Transverse colon (tissue), 4 donors: ENCODE data around the gene ZDHHC18. TPM values are rescaled to one million over a fixed set of nuclear protein-coding genes. Genes with fewer than 3 reads are reported as not detected.
A peak's percentile ranks its signal among the peaks of the same experiment; 100 is the strongest.

Experiments used
- DNase-seq: peaks from one replicate; pipeline ENCODE4 v3.0.0-alpha.2; 2019
- H3K27ac ChIP-seq, 4 donors: fragments of 200-600 bp; sonication (generic); 2 replicates each; pipeline ENCODE4 v1.5.1; 2016 to 2018; ENCODE audit warnings: inconsistent platforms in 4 of 4
- H3K27me3 ChIP-seq: fragments of 200-600 bp; sonication (generic); 2 replicates; pipeline ENCODE4 v1.5.1; 2017; ENCODE audit warnings: inconsistent platforms
- H3K36me3 ChIP-seq, 4 donors: fragments of 200-600 bp; sonication (generic); 2 replicates each; pipeline ENCODE4 v1.5.1; 2017 to 2019; ENCODE audit warnings: inconsistent platforms in 4 of 4
- H3K4me1 ChIP-seq, 4 donors: fragments of 200-600 bp; sonication (generic); 2 replicates each; pipeline ENCODE4 v1.5.1; 2017 to 2020; ENCODE audit warnings: inconsistent platforms in 4 of 4
- H3K4me3 ChIP-seq, 4 donors: fragments of 200-600 bp; sonication (generic); 1 replicate in 1 of 4; 2 replicates in 3 of 4; pipeline versions ENCODE4 v1.5.1 to v1.6.1; 2017 to 2019; ENCODE audit warnings: inconsistent platforms in 4 of 4
- H3K9me3 ChIP-seq, 2 donors: fragments of 200-600 bp; sonication (generic); 2 replicates each; pipeline ENCODE4 v1.5.1; 2017 to 2019; ENCODE audit warnings: inconsistent platforms in 2 of 2
- EP300 ChIP-seq: sonication (generic); formaldehyde crosslinking; IDR thresholded peaks from one replicate; pipeline ENCODE4 v1.6.1; 2017; ENCODE audit warnings: antibody characterized with exemption, low read depth
- POLR2A ChIP-seq: fragments of 450-650 bp; IDR thresholded peaks from one replicate; pipeline ENCODE4 v1.6.1; 2016; ENCODE audit warnings: antibody characterized with exemption, mild to moderate bottlenecking, moderate library complexity
- POLR2AphosphoS5 ChIP-seq, 3 donors: sonication (generic); formaldehyde crosslinking; IDR thresholded peaks; one replicate each; pipeline ENCODE4 v1.6.1; 2016; ENCODE audit warnings: antibody characterized with exemption in 3 of 3
- WGBS, 2 donors: methylation state at CpG; one replicate each; pipeline ENCODE4 v1.1.5; 2018; ENCODE audit warnings: low coverage in 1 of 2; 5-methylcytosine and 5-hydroxymethylcytosine counted together
- in situ Hi-C, 4 donors: fragments of 200-750 bp; cut with MboI; loops; one replicate each; pipeline versions ENCODE4 v1.15.0 to v1.15.1; 2017; ENCODE audit warnings: low sequenced_read_pairs in 3 of 4, low pct_ligation_motif_present in 1 of 4, low pct_unique_long_range_greater_than_20kb in 1 of 4
- intact Hi-C: fragments of 100-400 bp; cut with DNase I; formaldehyde crosslinking; loops from one replicate; pipeline ENCODE4 v1.15.1; 2023; ENCODE audit warnings: low total_unique reads
- total RNA-seq, 4 donors: library from RNA; depleted of rRNA; stranded (reverse); fragments of >200 nt; gene quantifications; one replicate each; pipeline ENCODE4 v1.1.0, GENCODE V29; 2016
- TF ChIP-seq, protein P1 (sequence below), 5 experiments: fragments of 200-600 bp in 3 of 5; fragments of 450-650 bp in 2 of 5; sonication (generic) in 3 of 5; IDR thresholded peaks; 1 replicate in 2 of 5; 2 replicates in 3 of 5; pipeline ENCODE4 v1.5.1; 2016 to 2017; ENCODE audit warnings: antibody characterized with exemption in 5 of 5, inconsistent platforms in 3 of 5, mild to moderate bottlenecking in 2 of 5, moderate library complexity in 1 of 5

The ZDHHC18 gene
- total RNA-seq, 4 donors from 2014 or later: 4.4 to 37.3 (median 28.0) TPM

DNA sequence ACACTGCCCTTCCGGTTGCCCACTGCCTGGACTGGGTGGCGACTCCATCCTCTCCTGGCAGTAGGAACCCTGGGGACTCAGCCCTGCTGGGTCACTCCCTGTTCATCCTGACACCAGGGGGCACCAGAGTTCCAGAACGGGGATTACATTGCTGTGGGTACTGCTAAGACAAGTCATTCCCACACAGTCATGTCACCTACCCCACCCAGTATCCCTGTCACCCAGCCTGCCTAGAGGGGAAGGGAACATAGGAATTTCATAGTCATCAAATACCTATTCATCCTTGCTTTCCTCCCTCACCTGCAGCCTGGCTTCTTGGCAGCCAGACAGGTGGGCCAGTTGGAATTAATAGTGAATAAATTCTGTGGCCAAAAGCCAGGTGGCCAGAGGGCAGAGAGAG, 26.7 kb downstream of the ZDHHC18 start:
- peak; percentile 95 for DNase-seq
- no peaks in the 10 kb centered on the region for H3K9me3 ChIP-seq
- no peaks in the 10 kb centered on the region for H3K27me3 ChIP-seq
- in situ Hi-C loops: no loop called here
- H3K4me1 ChIP-seq: peaks cover 30 to 53% (median 38%) of the 10 kb centered on the region in 4 donors
- H3K4me3 ChIP-seq: no peak overlapping the region
- peak overlapping the region; percentile 36 to 60 (median 55) for H3K27ac ChIP-seq
- peaks cover 0 to 12% (median 6%) of the 10 kb centered on the region in 4 donors for H3K36me3 ChIP-seq
- intact Hi-C loops: no loop called here
- TF ChIP-seq, protein P1, sequence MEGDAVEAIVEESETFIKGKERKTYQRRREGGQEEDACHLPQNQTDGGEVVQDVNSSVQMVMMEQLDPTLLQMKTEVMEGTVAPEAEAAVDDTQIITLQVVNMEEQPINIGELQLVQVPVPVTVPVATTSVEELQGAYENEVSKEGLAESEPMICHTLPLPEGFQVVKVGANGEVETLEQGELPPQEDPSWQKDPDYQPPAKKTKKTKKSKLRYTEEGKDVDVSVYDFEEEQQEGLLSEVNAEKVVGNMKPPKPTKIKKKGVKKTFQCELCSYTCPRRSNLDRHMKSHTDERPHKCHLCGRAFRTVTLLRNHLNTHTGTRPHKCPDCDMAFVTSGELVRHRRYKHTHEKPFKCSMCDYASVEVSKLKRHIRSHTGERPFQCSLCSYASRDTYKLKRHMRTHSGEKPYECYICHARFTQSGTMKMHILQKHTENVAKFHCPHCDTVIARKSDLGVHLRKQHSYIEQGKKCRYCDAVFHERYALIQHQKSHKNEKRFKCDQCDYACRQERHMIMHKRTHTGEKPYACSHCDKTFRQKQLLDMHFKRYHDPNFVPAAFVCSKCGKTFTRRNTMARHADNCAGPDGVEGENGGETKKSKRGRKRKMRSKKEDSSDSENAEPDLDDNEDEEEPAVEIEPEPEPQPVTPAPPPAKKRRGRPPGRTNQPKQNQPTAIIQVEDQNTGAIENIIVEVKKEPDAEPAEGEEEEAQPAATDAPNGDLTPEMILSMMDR (IDR thresholded peaks at IDR 0.05): peak; percentile 78 to 92 (median 83)
- TF ChIP-seq EP300: no peak
- 8% methylated on average over 3 of the region's 3 CpGs; no CpG with 5 or more reads in 1 of the 2 donors for WGBS, 2 donors

DNA sequence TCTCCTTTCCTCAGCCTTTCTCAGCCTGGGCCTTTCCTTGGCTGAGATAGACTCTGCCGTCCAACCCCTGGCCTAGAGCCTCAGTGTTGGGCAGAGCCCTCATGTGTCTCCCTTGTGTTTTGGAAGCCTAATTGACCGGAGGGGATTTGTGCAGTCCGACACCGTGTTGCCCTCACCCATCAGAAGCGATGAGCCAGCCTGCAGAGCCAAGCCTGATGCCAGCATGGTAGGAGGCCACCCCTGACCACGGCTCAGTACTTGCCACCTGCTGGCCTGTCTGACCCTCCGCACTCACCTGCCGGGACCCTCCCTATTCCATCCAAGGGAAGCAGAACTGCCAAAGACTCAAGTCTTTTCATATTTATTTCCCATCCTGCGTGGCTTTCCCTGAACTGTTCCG, 27.1 kb downstream of the ZDHHC18 start:
- in situ Hi-C loops: no loop called here

DNA sequence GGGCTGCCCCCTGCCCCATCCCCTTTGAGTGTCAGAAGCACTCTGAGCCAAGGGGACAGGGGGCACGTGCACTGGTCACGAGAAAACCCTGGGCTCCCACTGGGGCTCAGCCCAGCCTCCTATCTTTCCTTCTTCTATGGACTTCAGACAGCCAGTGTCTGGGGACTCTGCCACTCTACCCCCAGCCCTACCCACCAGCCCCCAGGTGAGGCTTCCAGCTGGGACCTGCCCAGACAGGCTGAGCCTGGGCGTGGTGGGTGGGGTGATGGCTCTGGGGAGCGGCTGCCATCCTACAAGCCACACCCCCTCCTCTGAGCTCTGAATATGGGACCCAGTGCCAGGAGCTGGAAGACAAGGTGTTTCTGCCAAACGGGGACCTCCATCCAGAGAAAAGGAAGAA, 28.4 kb downstream of the ZDHHC18 start:
- Histone ChIP-seq H3K4me1 (peaks cover 13 to 35% (median 22%) of the 10 kb centered on the region in 4 donors), H3K36me3 (peaks cover 0 to 12% (median 6%) of the 10 kb centered on the region in 4 donors), H3K9me3 (no peaks in the 10 kb centered on the region), H3K27ac (peak overlapping the region; percentile 32 to 59 (median 50)), H3K4me3 (no peak overlapping the region), H3K27me3 (no peaks in the 10 kb centered on the region)
- 71% methylated on average over 5 of the region's 5 CpGs; no CpG with 5 or more reads in 1 of the 2 donors for WGBS, 2 donors
- peak; percentile 85 for DNase-seq
- intact Hi-C loops (loop anchor here (2.0 kb wide), 1 partner anchor 20 kb away; no protein-coding TSS in a partner anchor), in situ Hi-C loops (no loop called here)
- TF ChIP-seq EP300 (no peak), POLR2A (peak; percentile 17)

More for the DNA sequence above, 27.1 kb downstream of the ZDHHC18 start:
- H3K27ac ChIP-seq: peak overlapping the region; percentile 36 to 60 (median 55)
- H3K36me3 ChIP-seq: peaks cover 0 to 12% (median 6%) of the 10 kb centered on the region in 4 donors
- H3K4me3 ChIP-seq: no peak overlapping the region
- TF ChIP-seq, protein P1 (IDR thresholded peaks at IDR 0.05): no peak
- TF ChIP-seq POLR2AphosphoS5 (IDR thresholded peaks at IDR 0.05) (no peak), EP300 (no peak)
- H3K4me1 ChIP-seq: peaks cover 26 to 48% (median 35%) of the 10 kb centered on the region in 4 donors
- intact Hi-C loops: no loop called here
- H3K27me3 ChIP-seq: no peaks in the 10 kb centered on the region
- DNase-seq: no peak
- no peaks in the 10 kb centered on the region for H3K9me3 ChIP-seq
- 98% methylated on average over 10 of the region's 10 CpGs; no CpG with 5 or more reads in 1 of the 2 donors for WGBS, 2 donors

DNA sequence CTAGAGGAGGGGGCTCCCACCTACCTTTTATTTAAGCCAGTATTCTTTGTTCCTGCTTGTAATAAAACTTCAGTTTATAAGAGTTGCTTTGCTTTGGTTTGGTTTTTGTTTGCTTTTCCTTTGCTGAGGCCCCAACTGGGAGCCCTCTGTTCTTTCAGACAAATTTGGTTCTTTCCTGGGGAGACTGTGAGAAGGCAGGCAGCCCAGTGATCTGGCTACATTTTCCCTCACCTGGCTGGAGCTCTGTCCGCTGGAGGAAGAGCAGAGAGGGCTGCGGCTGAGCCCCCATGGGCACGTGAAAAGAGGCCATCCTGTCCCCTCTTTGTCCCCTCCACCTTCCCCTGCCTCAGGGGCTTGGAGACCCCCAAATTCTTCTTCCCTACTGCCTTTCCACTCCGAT, 29.1 kb downstream of the ZDHHC18 start:
- Histone ChIP-seq H3K27ac (peak overlapping the region in 3 of 4 donors; percentile 43 to 59 (median 57)), H3K4me3 (no peak overlapping the region), H3K27me3 (no peaks in the 10 kb centered on the region), H3K36me3 (peaks cover 0 to 8% (median 4%) of the 10 kb centered on the region in 4 donors), H3K9me3 (no peaks in the 10 kb centered on the region), H3K4me1 (peaks cover 6 to 28% (median 17%) of the 10 kb centered on the region in 4 donors)
- TF ChIP-seq, protein P1 (IDR thresholded peaks at IDR 0.05): no peak
- no peak for TF ChIP-seq POLR2AphosphoS5 (IDR thresholded peaks at IDR 0.05)
- no peak for TF ChIP-seq EP300
- no peak for TF ChIP-seq POLR2A
- no peak for DNase-seq
- in situ Hi-C loops: no loop called here
- 87 to 89% methylated on average over 3 to 4 of the region's 4 CpGs for WGBS, 2 donors
- intact Hi-C loops: loop anchor here (2.0 kb wide), 1 partner anchor 19 kb away; no protein-coding TSS in a partner anchor
